ENCODE results near the gene NOTCH1.

Gene NOTCH1

DNA sequence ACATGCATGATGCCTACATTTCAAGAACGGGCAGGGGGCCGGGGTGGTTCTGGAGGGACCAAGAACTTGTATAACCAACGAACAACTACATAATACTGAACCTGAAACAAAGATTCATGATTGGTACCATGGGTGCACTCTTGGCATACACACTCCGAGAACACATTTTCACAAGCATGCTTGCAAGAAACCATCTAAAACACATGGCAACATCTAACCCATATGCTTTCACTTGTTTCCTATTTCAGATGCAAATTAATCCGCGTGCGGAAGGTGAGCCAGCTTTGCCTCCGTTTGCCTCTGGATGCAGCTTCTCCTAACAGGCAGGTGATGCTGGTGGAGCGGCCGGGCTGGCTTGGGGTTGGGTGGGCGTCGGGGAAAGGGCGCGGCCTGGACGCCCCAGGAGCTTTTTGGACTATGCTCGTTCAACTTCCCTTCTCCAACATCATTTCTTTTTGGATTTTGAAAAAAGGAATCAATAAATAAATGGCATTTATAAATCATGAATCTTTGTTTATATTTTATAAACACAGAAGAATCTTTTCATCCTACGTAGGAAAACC lies 50.5 kb downstream of the NOTCH1 start:
- Histone ChIP-seq H2AK5ac (ENCODE audit: low read length) (no peak overlapping the region), H3K4me3 (ENCODE audit: low read depth, low read length) (no peak overlapping the region), H3K9ac (ENCODE audit: low read length) (no peak overlapping the region), H3K23ac (ENCODE audit: low read length) (no peak overlapping the region), H3K36me3 (ENCODE audit: control insufficient read depth in 1 of 2, insufficient read depth in 2 of 2, low read length in 2 of 2) (peaks cover 40 to 43% of the 10 kb centered on the region in 2 experiments), H2BK5ac (ENCODE audit: low read depth, low read length, poor library complexity) (no peak overlapping the region), H3K79me1 (ENCODE audit: low read length) (no peaks in the 10 kb centered on the region), H4K12ac (ENCODE audit: low read depth, low read length) (no peak overlapping the region), H4K91ac (ENCODE audit: low read depth, low read length) (no peak overlapping the region), H3K79me2 (ENCODE audit: control insufficient read depth, insufficient read depth, low read length, poor library complexity) (no peaks in the 10 kb centered on the region), H3K18ac (ENCODE audit: low read length) (no peak overlapping the region), H3K14ac (ENCODE audit: low read length) (no peak overlapping the region), H3K27ac (ENCODE audit: low read depth, low read length) (no peak overlapping the region), H2AFZ (ENCODE audit: insufficient read depth, low read length, poor library complexity) (no peak overlapping the region), H3K4ac (ENCODE audit: low read depth, low read length) (no peak overlapping the region), H2BK12ac (ENCODE audit: low read length) (no peak overlapping the region), H2BK120ac (ENCODE audit: insufficient read depth, low read length, poor library complexity) (no peak overlapping the region), H3K9me3 (ENCODE audit: insufficient read depth, low read depth, low read length) (peaks cover 5% of the 10 kb centered on the region), H4K8ac (ENCODE audit: low read depth, low read length) (no peak overlapping the region), H3K27me3 (ENCODE audit: insufficient read depth, low read length) (no peaks in the 10 kb centered on the region), H3K4me2 (ENCODE audit: low read length) (no peak overlapping the region), H3K4me1 (ENCODE audit: control insufficient read depth in 1 of 2, insufficient read depth in 2 of 2, low read length in 2 of 2) (no peaks in the 10 kb centered on the region)
- no peak for DNase-seq
- WGBS (ENCODE audit: extremely low coverage, insufficient coverage, insufficient read length): no CpG with 5 or more reads among the region's 17 CpGs

- H3K9ac ChIP-seq (ENCODE audit: low read length): no peak overlapping the region
- no peaks in the 10 kb centered on the region for H3K79me1 ChIP-seq (ENCODE audit: low read length)
- peaks cover 34 to 37% of the 10 kb centered on the region in 2 experiments for H3K36me3 ChIP-seq (ENCODE audit: control insufficient read depth in 1 of 2, insufficient read depth in 2 of 2, low read length in 2 of 2)
- no peak overlapping the region for H2AFZ ChIP-seq (ENCODE audit: insufficient read depth, low read length, poor library complexity)
- no peaks in the 10 kb centered on the region for H3K79me2 ChIP-seq (ENCODE audit: control insufficient read depth, insufficient read depth, low read length, poor library complexity)
- H2AK5ac ChIP-seq (ENCODE audit: low read length): no peak overlapping the region
- no peaks in the 10 kb centered on the region for H3K4me1 ChIP-seq (ENCODE audit: control insufficient read depth in 1 of 2, insufficient read depth in 2 of 2, low read length in 2 of 2)
- H2BK5ac ChIP-seq (ENCODE audit: low read depth, low read length, poor library complexity): no peak overlapping the region
- no CpG with 5 or more reads among the region's 29 CpGs for WGBS (ENCODE audit: extremely low coverage, insufficient coverage, insufficient read length)
- no peak overlapping the region for H3K18ac ChIP-seq (ENCODE audit: low read length)
- H3K4me3 ChIP-seq (ENCODE audit: low read depth, low read length): no peak overlapping the region
- no peak overlapping the region for H3K23ac ChIP-seq (ENCODE audit: low read length)
- H4K91ac ChIP-seq (ENCODE audit: low read depth, low read length): no peak overlapping the region
- no peak overlapping the region for H2BK120ac ChIP-seq (ENCODE audit: insufficient read depth, low read length, poor library complexity)
- no peak overlapping the region for H2BK12ac ChIP-seq (ENCODE audit: low read length)
- no peak for DNase-seq
- H3K27ac ChIP-seq (ENCODE audit: low read depth, low read length): no peak overlapping the region
- no peak overlapping the region for H4K8ac ChIP-seq (ENCODE audit: low read depth, low read length)
- no peaks in the 10 kb centered on the region for H3K27me3 ChIP-seq (ENCODE audit: insufficient read depth, low read length)
- no peak overlapping the region for H4K12ac ChIP-seq (ENCODE audit: low read depth, low read length)
- H3K4ac ChIP-seq (ENCODE audit: low read depth, low read length): no peak overlapping the region
- H3K9me3 ChIP-seq (ENCODE audit: insufficient read depth, low read depth, low read length): peaks cover 4% of the 10 kb centered on the region
- H3K14ac ChIP-seq (ENCODE audit: low read length): no peak overlapping the region
- H3K4me2 ChIP-seq (ENCODE audit: low read length): no peak overlapping the region
Observed at GRCh38 chr9:136494531-136495215, 51.2 kb downstream of the NOTCH1 start.

GRCh38 chr9:136494012-136494411 lies 51.8 kb downstream of the NOTCH1 start:
- peaks cover 4% of the 10 kb centered on the region for H3K9me3 ChIP-seq (ENCODE audit: insufficient read depth, low read depth, low read length)
- WGBS (ENCODE audit: extremely low coverage, insufficient coverage, insufficient read length): no CpG with 5 or more reads among the region's 9 CpGs

GRCh38 chr9:136493567-136493971 lies 52.3 kb downstream of the NOTCH1 start:
- Histone ChIP-seq H3K4me1 (ENCODE audit: control insufficient read depth in 1 of 2, insufficient read depth in 2 of 2, low read length in 2 of 2) (no peaks in the 10 kb centered on the region), H2BK12ac (ENCODE audit: low read length) (no peak overlapping the region), H3K79me2 (ENCODE audit: control insufficient read depth, insufficient read depth, low read length, poor library complexity) (no peaks in the 10 kb centered on the region), H3K14ac (ENCODE audit: low read length) (no peak overlapping the region), H3K4me3 (ENCODE audit: low read depth, low read length) (no peak overlapping the region), H3K27ac (ENCODE audit: low read depth, low read length) (no peak overlapping the region), H3K9ac (ENCODE audit: low read length) (no peak overlapping the region), H4K91ac (ENCODE audit: low read depth, low read length) (no peak overlapping the region), H3K79me1 (ENCODE audit: low read length) (no peaks in the 10 kb centered on the region), H2AK5ac (ENCODE audit: low read length) (no peak overlapping the region), H4K8ac (ENCODE audit: low read depth, low read length) (no peak overlapping the region), H3K9me3 (ENCODE audit: insufficient read depth, low read depth, low read length) (peaks cover 3% of the 10 kb centered on the region), H3K18ac (ENCODE audit: low read length) (no peak overlapping the region), H3K4me2 (ENCODE audit: low read length) (no peak overlapping the region), H3K23ac (ENCODE audit: low read length) (no peak overlapping the region), H4K12ac (ENCODE audit: low read depth, low read length) (no peak overlapping the region), H2BK5ac (ENCODE audit: low read depth, low read length, poor library complexity) (no peak overlapping the region), H3K36me3 (ENCODE audit: control insufficient read depth in 1 of 2, insufficient read depth in 2 of 2, low read length in 2 of 2) (peaks cover 23 to 27% of the 10 kb centered on the region in 2 experiments), H3K4ac (ENCODE audit: low read depth, low read length) (no peak overlapping the region), H2BK120ac (ENCODE audit: insufficient read depth, low read length, poor library complexity) (no peak overlapping the region), H2AFZ (ENCODE audit: insufficient read depth, low read length, poor library complexity) (no peak overlapping the region), H3K27me3 (ENCODE audit: insufficient read depth, low read length) (no peaks in the 10 kb centered on the region)
- WGBS (ENCODE audit: extremely low coverage, insufficient coverage, insufficient read length): no CpG with 5 or more reads among the region's 8 CpGs
- DNase-seq: no peak

More at GRCh38 chr9:136494012-136494411, 51.8 kb downstream of the NOTCH1 start:
- H2AK5ac ChIP-seq (ENCODE audit: low read length): no peak overlapping the region
- H3K79me1 ChIP-seq (ENCODE audit: low read length): no peaks in the 10 kb centered on the region
- no peak overlapping the region for H3K27ac ChIP-seq (ENCODE audit: low read depth, low read length)
- no peaks in the 10 kb centered on the region for H3K27me3 ChIP-seq (ENCODE audit: insufficient read depth, low read length)
- H3K4ac ChIP-seq (ENCODE audit: low read depth, low read length): no peak overlapping the region
- DNase-seq: no peak
- H3K23ac ChIP-seq (ENCODE audit: low read length): no peak overlapping the region
- H3K4me3 ChIP-seq (ENCODE audit: low read depth, low read length): no peak overlapping the region
- no peak overlapping the region for H3K14ac ChIP-seq (ENCODE audit: low read length)
- H3K36me3 ChIP-seq (ENCODE audit: control insufficient read depth in 1 of 2, insufficient read depth in 2 of 2, low read length in 2 of 2): peaks cover 27 to 32% of the 10 kb centered on the region in 2 experiments
- H3K4me1 ChIP-seq (ENCODE audit: control insufficient read depth in 1 of 2, insufficient read depth in 2 of 2, low read length in 2 of 2): no peaks in the 10 kb centered on the region
- no peak overlapping the region for H3K18ac ChIP-seq (ENCODE audit: low read length)
- no peak overlapping the region for H4K12ac ChIP-seq (ENCODE audit: low read depth, low read length)
- no peak overlapping the region for H2BK5ac ChIP-seq (ENCODE audit: low read depth, low read length, poor library complexity)
- no peak overlapping the region for H4K8ac ChIP-seq (ENCODE audit: low read depth, low read length)
- no peaks in the 10 kb centered on the region for H3K79me2 ChIP-seq (ENCODE audit: control insufficient read depth, insufficient read depth, low read length, poor library complexity)
- H2BK120ac ChIP-seq (ENCODE audit: insufficient read depth, low read length, poor library complexity): no peak overlapping the region
- H4K91ac ChIP-seq (ENCODE audit: low read depth, low read length): no peak overlapping the region
- H2AFZ ChIP-seq (ENCODE audit: insufficient read depth, low read length, poor library complexity): no peak overlapping the region
- no peak overlapping the region for H2BK12ac ChIP-seq (ENCODE audit: low read length)
- H3K9ac ChIP-seq (ENCODE audit: low read length): no peak overlapping the region
- no peak overlapping the region for H3K4me2 ChIP-seq (ENCODE audit: low read length)
